Measurements from ENCODE around the gene IFITM5. TPM values are rescaled to one million over a fixed set of nuclear protein-coding genes. Genes with fewer than 3 reads are reported as not detected.

The IFITM5 gene
- total and polyA plus RNA-seq, 7 donors: not detected

GRCh38 chr11:252666-253065 is 46.7 kb downstream of the IFITM5 start:
- peaks cover 12 to 63% (median 25%) of the 10 kb centered on the region in 4 donors for H3K36me3 ChIP-seq
- intact Hi-C loops (cut with DNase I): loop anchor here (5.0 kb wide), 3 partner anchors 35 to 105 kb away; partner anchors contain the start of gene PGGHG
- no peaks in the 10 kb centered on the region for H3K4me1 ChIP-seq
- WGBS, 2 donors: 91 to 93% methylated on average over 8 of the region's 8 CpGs
- no peak overlapping the region for H3K4me3 ChIP-seq
- TF ChIP-seq POLR2AphosphoS5 (IDR thresholded peaks at IDR 0.05): no peak
- no peak for TF ChIP-seq CTCF (IDR thresholded peaks at IDR 0.05)
- TF ChIP-seq POLR2A (IDR thresholded peaks at IDR 0.05): no peak
- no peak for TF ChIP-seq EP300 (IDR thresholded peaks at IDR 0.05)
- no peaks in the 10 kb centered on the region for H3K27me3 ChIP-seq
- H3K9me3 ChIP-seq: no peaks in the 10 kb centered on the region
- DNase-seq: no peak
- H3K27ac ChIP-seq: no peak overlapping the region

- Histone ChIP-seq H3K9me3 (no peaks in the 10 kb centered on the region), H3K4me3 (no peak overlapping the region), H3K4me1 (no peaks in the 10 kb centered on the region), H3K36me3 (peaks cover 17 to 75% (median 35%) of the 10 kb centered on the region in 4 donors), H3K27me3 (no peaks in the 10 kb centered on the region), H3K27ac (no peak overlapping the region)
- TF ChIP-seq CTCF (IDR thresholded peaks at IDR 0.05) (no peak), POLR2A (IDR thresholded peaks at IDR 0.05) (no peak), POLR2AphosphoS5 (IDR thresholded peaks at IDR 0.05) (no peak), EP300 (IDR thresholded peaks at IDR 0.05) (no peak)
- no peak for DNase-seq
- WGBS, 2 donors: 80% methylated on average over 10 of the region's 10 CpGs
- intact Hi-C loops (cut with DNase I): loop anchor here (5.0 kb wide), 3 partner anchors 36 to 106 kb away; partner anchors contain the start of gene PGGHG
Observed at GRCh38 chr11:251550-251949, 47.8 kb downstream of the IFITM5 start.

- intact Hi-C loops (cut with DNase I): loop anchor here (5.0 kb wide), 3 partner anchors 36 to 106 kb away; partner anchors contain the start of gene PGGHG
- H3K27me3 ChIP-seq: no peaks in the 10 kb centered on the region
- H3K36me3 ChIP-seq: peaks cover 19 to 82% (median 42%) of the 10 kb centered on the region in 4 donors
- H3K9me3 ChIP-seq: no peaks in the 10 kb centered on the region
- DNase-seq: peak; percentile 72
- no peaks in the 10 kb centered on the region for H3K4me1 ChIP-seq
- no peak overlapping the region for H3K27ac ChIP-seq
- TF ChIP-seq EP300 (IDR thresholded peaks at IDR 0.05) (no peak), CTCF (IDR thresholded peaks at IDR 0.05) (peak; percentile 29 to 58 (median 46)), POLR2A (IDR thresholded peaks at IDR 0.05) (no peak)
- no peak overlapping the region for H3K4me3 ChIP-seq
- 75 to 83% methylated on average over 10 of the region's 10 CpGs for WGBS, 2 donors
Observed at GRCh38 chr11:250740-251299, 48.5 kb downstream of the IFITM5 start.

- H3K9me3 ChIP-seq: no peaks in the 10 kb centered on the region
- TF ChIP-seq CTCF (IDR thresholded peaks at IDR 0.05): no peak
- H3K36me3 ChIP-seq: peaks cover 23 to 87% (median 46%) of the 10 kb centered on the region in 4 donors
Observed at GRCh38 chr11:250274-250673, 49.1 kb downstream of the IFITM5 start.

GRCh38 chr11:249062-249461 is 50.3 kb downstream of the IFITM5 start:
- WGBS, 2 donors: 75 to 82% methylated on average over 8 of the region's 8 CpGs
- peaks cover 35 to 99% (median 58%) of the 10 kb centered on the region in 4 donors for H3K36me3 ChIP-seq
- no peak for TF ChIP-seq POLR2AphosphoS5 (IDR thresholded peaks at IDR 0.05)
- TF ChIP-seq POLR2A (IDR thresholded peaks at IDR 0.05): no peak
- TF ChIP-seq CTCF (IDR thresholded peaks at IDR 0.05): no peak
- no peak for TF ChIP-seq EP300 (IDR thresholded peaks at IDR 0.05)
- intact Hi-C loops (cut with DNase I): no loop called here
- no peaks in the 10 kb centered on the region for H3K4me1 ChIP-seq
- DNase-seq: no peak
- no peaks in the 10 kb centered on the region for H3K9me3 ChIP-seq
- H3K4me3 ChIP-seq: no peak overlapping the region
- no peak overlapping the region for H3K27ac ChIP-seq
- no peaks in the 10 kb centered on the region for H3K27me3 ChIP-seq

More at GRCh38 chr11:250274-250673, 49.1 kb downstream of the IFITM5 start:
- Histone ChIP-seq H3K27me3 (no peaks in the 10 kb centered on the region), H3K4me3 (no peak overlapping the region), H3K4me1 (no peaks in the 10 kb centered on the region), H3K27ac (no peak overlapping the region)
- DNase-seq: no peak
- intact Hi-C loops (cut with DNase I): loop anchor here (5.0 kb wide), 3 partner anchors 37 to 107 kb away; partner anchors contain the start of gene PGGHG
- 90 to 92% methylated on average over 5 of the region's 5 CpGs for WGBS, 2 donors

All from sigmoid colon (tissue), 7 donors.